Tibial nerve (tissue), 4 donors: ENCODE results near the gene ART4. TPM values are rescaled to one million over a fixed set of nuclear protein-coding genes. Genes with fewer than 3 reads are reported as not detected.

Experiments
- DNase-seq, 2 donors: peaks; one replicate each; pipeline ENCODE4 v3.0.0-alpha.2; 2019; ENCODE audit warnings: low spot score in 2 of 2
- H3K27ac ChIP-seq, 4 donors: fragments of 200-600 bp; sonication (generic) in 3 of 4; one replicate each; pipeline ENCODE4 v1.5.1; 2017 to 2019; ENCODE audit warnings: mild to moderate bottlenecking in 1 of 4
- H3K27me3 ChIP-seq, 2 donors: fragments of 200-600 bp; sonication (generic) in 1 of 2; one replicate each; pipeline versions ENCODE4 v1.5.1 to v1.6.0; 2017 to 2019
- H3K36me3 ChIP-seq, 3 donors: fragments of 200-600 bp; sonication (generic); one replicate each; pipeline ENCODE4 v1.5.1; 2018 to 2019
- H3K4me1 ChIP-seq, 4 donors: fragments of 200-600 bp; sonication (generic) in 3 of 4; one replicate each; pipeline ENCODE4 v1.5.1; 2017 to 2019
- H3K4me3 ChIP-seq, 4 donors: fragments of 200-600 bp; sonication (generic) in 3 of 4; one replicate each; pipeline ENCODE4 v1.5.1; 2017 to 2019; ENCODE audit warnings: mild to moderate bottlenecking in 1 of 4, moderate library complexity in 1 of 4
- H3K9me3 ChIP-seq, 4 donors: fragments of 200-600 bp; sonication (generic) in 3 of 4; one replicate each; pipeline ENCODE4 v1.5.1; 2017 to 2019
- CTCF ChIP-seq, 5 experiments: fragments of 200-600 bp in 3 of 5; fragments of 450-650 bp in 2 of 5; sonication (generic) in 3 of 5; IDR thresholded peaks; one replicate each; pipeline ENCODE4 v1.5.1; 2016 to 2019; ENCODE audit warnings: antibody characterized with exemption in 5 of 5, mild to moderate bottlenecking in 3 of 5, moderate library complexity in 2 of 5
- EP300 ChIP-seq, 2 donors: sonication (generic); formaldehyde crosslinking; IDR thresholded peaks; one replicate each; pipeline ENCODE4 v1.6.1; 2017; ENCODE audit warnings: antibody characterized with exemption in 2 of 2, mild to moderate bottlenecking in 1 of 2
- POLR2A ChIP-seq, 2 donors: fragments of 450-650 bp; IDR thresholded peaks; one replicate each; pipeline ENCODE4 v1.6.1; 2017; ENCODE audit warnings: antibody characterized with exemption in 2 of 2, mild to moderate bottlenecking in 2 of 2, moderate library complexity in 2 of 2
- WGBS, 2 donors: methylation state at CpG; one replicate each; pipeline ENCODE4 v1.1.5; 2018; 5-methylcytosine and 5-hydroxymethylcytosine counted together
- total RNA-seq, 4 donors: library from RNA; depleted of rRNA; stranded (reverse); fragments of >200 nt; gene quantifications; one replicate each; pipeline ENCODE4 v1.1.0, GENCODE V29; 2016

Gene ART4
- total RNA-seq, 4 donors from 2014 or later: under 0.01 to 5.9 (median 1.4) TPM

- WGBS, 2 donors: 19 to 34% methylated on average over 6 of the region's 6 CpGs
- no peak for DNase-seq
- peak overlapping the region in 2 of 4 donors; percentile 25 to 40 for H3K27ac ChIP-seq
These were observed 11.4 kb upstream of the ART4 start for GRCh38 chr12:14854586-14855183.

DNA sequence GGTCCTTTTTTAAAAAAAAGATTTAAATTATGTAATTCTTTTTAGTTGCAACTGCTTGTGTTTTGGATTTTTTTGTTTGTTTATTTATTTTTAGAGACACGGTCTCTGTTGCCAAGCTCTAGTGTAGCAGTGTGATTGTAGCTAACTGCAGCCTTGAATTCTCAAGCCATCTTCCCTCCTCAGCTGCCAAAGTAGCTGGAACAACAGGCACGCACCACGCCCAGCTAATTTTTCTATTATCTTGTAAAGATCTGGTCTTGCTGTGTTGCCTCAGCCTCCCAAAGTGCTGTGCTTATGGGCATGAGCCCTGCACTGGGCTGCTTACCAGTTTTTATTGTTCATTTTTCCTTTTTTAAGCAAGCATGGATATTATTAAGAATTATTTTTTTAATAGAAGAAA, 10.6 kb upstream of the ART4 start:
- no peaks in the 10 kb centered on the region for H3K27me3 ChIP-seq
- peaks cover 0 to 34% (median 7%) of the 10 kb centered on the region in 4 donors for H3K4me1 ChIP-seq
- no peak for DNase-seq
- peaks cover 0 to under 1% (median 0%) of the 10 kb centered on the region in 4 donors for H3K9me3 ChIP-seq
- TF ChIP-seq CTCF (IDR thresholded peaks at IDR 0.05): no peak
- 43 to 51% methylated on average over 3 of the region's 3 CpGs for WGBS, 2 donors
- no peaks in the 10 kb centered on the region for H3K36me3 ChIP-seq
- H3K4me3 ChIP-seq: no peak overlapping the region
- H3K27ac ChIP-seq: peak overlapping the region in 1 of 4 donors; percentile 40

More at GRCh38 chr12:14854586-14855183, 11.4 kb upstream of the ART4 start:
- Histone ChIP-seq H3K27me3 (no peaks in the 10 kb centered on the region), H3K9me3 (peaks cover 0 to 7% (median 3%) of the 10 kb centered on the region in 4 donors), H3K36me3 (no peaks in the 10 kb centered on the region), H3K4me1 (peaks cover 0 to 27% (median 4%) of the 10 kb centered on the region in 4 donors), H3K4me3 (no peak overlapping the region)
- no peak for TF ChIP-seq POLR2A (IDR thresholded peaks at IDR 0.05)
- no peak for TF ChIP-seq EP300 (IDR thresholded peaks at IDR 0.05)
- no peak for TF ChIP-seq CTCF (IDR thresholded peaks at IDR 0.05)

GRCh38 chr12:14852880-14853279, 9.6 kb upstream of the ART4 start:
- no peaks in the 10 kb centered on the region for H3K36me3 ChIP-seq
- no peak for TF ChIP-seq CTCF (IDR thresholded peaks at IDR 0.05)
- TF ChIP-seq POLR2A (IDR thresholded peaks at IDR 0.05): no peak
- no peak for TF ChIP-seq EP300 (IDR thresholded peaks at IDR 0.05)
- peaks cover 0 to 37% (median 7%) of the 10 kb centered on the region in 4 donors for H3K4me1 ChIP-seq
- no peaks in the 10 kb centered on the region for H3K27me3 ChIP-seq
- no peaks in the 10 kb centered on the region for H3K9me3 ChIP-seq
- no peak overlapping the region for H3K27ac ChIP-seq
- H3K4me3 ChIP-seq: no peak overlapping the region
- no peak for DNase-seq

DNA sequence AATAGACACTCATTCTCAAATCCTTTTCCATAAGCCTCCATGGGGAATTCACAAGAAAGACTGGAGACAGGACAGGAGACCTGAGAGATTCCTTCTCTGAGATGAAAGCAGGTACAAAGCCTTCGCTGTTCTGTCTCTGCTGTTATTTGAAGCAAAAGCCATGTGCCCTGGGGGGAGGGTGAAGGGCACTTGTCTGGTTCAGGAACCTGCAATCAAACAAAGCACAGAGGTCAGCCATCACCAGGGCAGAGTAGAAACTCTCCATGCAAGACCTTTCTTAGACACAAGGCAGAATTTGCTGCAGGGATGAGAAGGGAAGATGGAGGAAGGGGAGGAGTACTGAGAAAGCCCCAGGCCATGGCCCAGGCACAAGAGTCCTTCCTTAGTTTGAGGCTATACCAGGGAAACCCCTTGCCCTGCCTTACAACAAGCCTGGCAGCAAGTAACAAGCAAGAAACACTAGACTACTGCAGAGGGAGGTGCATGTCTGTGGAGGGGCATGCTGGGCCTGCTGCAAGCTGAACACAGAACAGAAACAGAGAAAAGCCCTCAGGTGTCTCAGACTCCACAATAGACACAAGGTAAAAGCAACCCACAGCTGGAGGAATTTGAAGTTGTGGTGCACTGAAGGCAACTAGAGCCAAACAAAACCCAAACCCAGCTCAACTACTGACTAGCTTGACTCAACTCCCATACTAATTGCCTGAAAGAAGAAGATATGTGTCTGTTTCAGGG, 7.8 kb upstream of the ART4 start:
- peaks cover 0 to 54% (median 9%) of the 10 kb centered on the region in 4 donors for H3K4me1 ChIP-seq
- 0 to 93% methylated on average over 1 of the region's 1 CpG for WGBS, 2 donors

More for the DNA sequence above, 7.8 kb upstream of the ART4 start:
- no peak overlapping the region for H3K4me3 ChIP-seq
- TF ChIP-seq POLR2A (IDR thresholded peaks at IDR 0.05): no peak
- TF ChIP-seq EP300 (IDR thresholded peaks at IDR 0.05): no peak
- TF ChIP-seq CTCF (IDR thresholded peaks at IDR 0.05): no peak
- no peaks in the 10 kb centered on the region for H3K27me3 ChIP-seq
- H3K9me3 ChIP-seq: no peaks in the 10 kb centered on the region
- no peak for DNase-seq
- no peaks in the 10 kb centered on the region for H3K36me3 ChIP-seq
- no peak overlapping the region for H3K27ac ChIP-seq
